IMR-90 (cell line): ENCODE data around the gene POGLUT2. TPM values are rescaled to one million over a fixed set of nuclear protein-coding genes. Genes with fewer than 3 reads are reported as not detected.

Source experiments
- ATAC-seq: fragments of 200-7000 bp; cut with Tn5 transposase; 2 replicates; pipeline ENCODE4 v1.9.1; 2020; ENCODE audit warnings: low read depth, mild to moderate bottlenecking, moderate library complexity
- BruUV-seq: library from RNA; stranded (reverse); fragments of 400-500 nt; replicated peaks from 2 replicates; lab custom pipeline; 2021; lab: Mats Ljungman, UMichigan
- CTCF ChIA-PET: fragments of 300-600 bp; formaldehyde crosslinking; extraction: SDS; loops from one replicate; lab custom pipeline; 2021; ENCODE audit warnings: antibody characterized with exemption; lab: Yijun Ruan, JAX
- POLR2A ChIA-PET: fragments of 300-600 bp; sonication (Branson Sonifier 250); formaldehyde crosslinking; loops from one replicate; lab custom pipeline; 2022; ENCODE audit warnings: antibody characterized with exemption; ENCODE audit not compliant: unreplicated experiment; lab: Charles Lee
- DNase-seq: peaks from one replicate; pipeline ENCODE4 v3.0.0; 2013
- H2AFZ ChIP-seq: replicated peaks from 2 replicates; pipeline ENCODE3; 2013; ENCODE audit warnings: low read length, mild to moderate bottlenecking; ENCODE audit not compliant: poor library complexity
- H2AK5ac ChIP-seq: 2 replicates; pipeline ENCODE4 v1.6.1; 2013; ENCODE audit warnings: low read depth, low read length, inconsistent platforms
- H2AK9ac ChIP-seq: replicated peaks from 2 replicates; pipeline ENCODE3; 2013; ENCODE audit warnings: mild to moderate bottlenecking, low read depth, low read length, moderate library complexity; ENCODE audit not compliant: poor library complexity
- H2BK120ac ChIP-seq: 2 replicates; pipeline ENCODE4 v1.6.1; 2013; ENCODE audit warnings: low read depth, low read length, inconsistent platforms
- H2BK15ac ChIP-seq: 3 replicates; pipeline ENCODE4 v1.6.1; 2013; ENCODE audit warnings: low read depth, low read length, inconsistent platforms
- H2BK20ac ChIP-seq: 2 replicates; pipeline ENCODE4 v1.6.1; 2013; ENCODE audit warnings: low read depth, mild to moderate bottlenecking, inconsistent platforms, low read length, moderate library complexity
- H2BK5ac ChIP-seq: 2 replicates; pipeline ENCODE4 v1.6.1; 2013; ENCODE audit warnings: mild to moderate bottlenecking, low read depth, low read length, inconsistent platforms; ENCODE audit not compliant: poor library complexity, severe bottlenecking
- H3K14ac ChIP-seq: replicated peaks from 2 replicates; pipeline ENCODE4 v1.6.1; 2013; ENCODE audit warnings: low read depth, low read length, inconsistent platforms
- H3K18ac ChIP-seq: 2 replicates; pipeline ENCODE4 v1.6.1; 2013; ENCODE audit warnings: low read depth, low read length, control low read depth
- H3K23ac ChIP-seq: 2 replicates; pipeline ENCODE4 v1.6.1; 2013; ENCODE audit warnings: low read depth, low read length, inconsistent platforms
- H3K27ac ChIP-seq: 2 replicates; pipeline ENCODE4 v1.5.1; 2013; ENCODE audit warnings: mild to moderate bottlenecking, control low read depth, low read length; ENCODE audit not compliant: insufficient read depth
- H3K27me3 ChIP-seq: 2 replicates; pipeline ENCODE4 v1.6.1; 2013; ENCODE audit warnings: low read length; ENCODE audit not compliant: control insufficient read depth, insufficient read depth
- H3K36me3 ChIP-seq: 2 replicates; pipeline ENCODE4 v1.6.1; 2013; ENCODE audit warnings: low read length, mixed read lengths; ENCODE audit not compliant: control insufficient read depth, insufficient read depth
- H3K4ac ChIP-seq: 2 replicates; pipeline ENCODE4 v1.6.1; 2013; ENCODE audit warnings: low read depth, low read length, inconsistent platforms
- H3K4me1 ChIP-seq: 2 replicates; pipeline ENCODE4 v1.6.1; 2013; ENCODE audit warnings: low read length, mixed read lengths; ENCODE audit not compliant: control insufficient read depth, insufficient read depth
- H3K4me2 ChIP-seq: 2 replicates; pipeline ENCODE4 v1.6.1; 2013; ENCODE audit warnings: low read depth, mild to moderate bottlenecking, control low read depth, low read length, moderate library complexity
- H3K4me3 ChIP-seq: 2 replicates; pipeline ENCODE4 v1.5.1; 2013; ENCODE audit warnings: low read depth, mild to moderate bottlenecking, control low read depth, low read length, moderate library complexity; ENCODE audit not compliant: insufficient read depth
- H3K56ac ChIP-seq: 2 replicates; pipeline ENCODE4 v1.6.1; 2013; ENCODE audit warnings: low read length, inconsistent platforms; ENCODE audit not compliant: insufficient read depth; ENCODE audit errors: extremely low read depth
- H3K79me1 ChIP-seq, 2 experiments: 2 replicates each; pipeline ENCODE4 v1.6.1; 2013; ENCODE audit warnings: low read length in 2 of 2, inconsistent platforms in 1 of 2, low read depth in 1 of 2
- H3K9ac ChIP-seq: 2 replicates; pipeline ENCODE4 v1.6.1; 2013; ENCODE audit warnings: low read depth, low read length, control low read depth
- H3K9me1 ChIP-seq: 2 replicates; pipeline ENCODE4 v1.6.1; 2013; ENCODE audit warnings: low read length, inconsistent platforms; ENCODE audit not compliant: insufficient read depth
- H3K9me3 ChIP-seq: 2 replicates; pipeline ENCODE4 v1.6.1; 2013; ENCODE audit warnings: low read length; ENCODE audit not compliant: control insufficient read depth, insufficient read depth
- H4K20me1 ChIP-seq: 2 replicates; pipeline ENCODE4 v1.6.1; 2013; ENCODE audit warnings: low read length, inconsistent platforms; ENCODE audit not compliant: insufficient read depth
- H4K5ac ChIP-seq: 2 replicates; pipeline ENCODE4 v1.6.1; 2013; ENCODE audit warnings: mild to moderate bottlenecking, low read depth, low read length, control low read depth
- H4K8ac ChIP-seq, 2 experiments: 2 replicates each; pipeline ENCODE4 v1.6.1; 2013; ENCODE audit warnings: low read depth in 2 of 2, low read length in 2 of 2, control low read depth in 1 of 2, inconsistent platforms in 1 of 2
- H4K91ac ChIP-seq: 2 replicates; pipeline ENCODE4 v1.6.1; 2013; ENCODE audit warnings: low read depth, low read length, inconsistent platforms; ENCODE audit not compliant: insufficient read depth
- BHLHE40 ChIP-seq: fragments of 150-350 bp; IDR thresholded peaks from 2 replicates; pipeline ENCODE4 v1.6.1; 2016; ENCODE audit warnings: mild to moderate bottlenecking, low read depth, low read length
- CEBPB ChIP-seq: IDR thresholded peaks from 2 replicates; pipeline ENCODE4 v1.6.1; 2012; ENCODE audit warnings: low read depth, low read length, improper control_type of control experiment
- CHD1 ChIP-seq: IDR thresholded peaks from 2 replicates; pipeline ENCODE4 v1.6.1; 2012; ENCODE audit warnings: low read depth, low read length, improper control_type of control experiment
- CTCF ChIP-seq: conservative IDR thresholded peaks from 2 replicates; pipeline ENCODE4 v1.5.1; 2012; ENCODE audit warnings: mild to moderate bottlenecking, low read depth, low read length, improper control_type of control experiment
- ELK1 ChIP-seq: fragments of 150-350 bp; IDR thresholded peaks from 2 replicates; pipeline ENCODE4 v1.6.1; 2016; ENCODE audit warnings: low read depth, mild to moderate bottlenecking, low read length, moderate library complexity, borderline replicate concordance
- FOS ChIP-seq: fragments of 150-350 bp; IDR thresholded peaks from 2 replicates; pipeline ENCODE4 v1.6.1; 2016; ENCODE audit warnings: low read depth, low read length
- MAFK ChIP-seq: IDR thresholded peaks from 2 replicates; pipeline ENCODE4 v1.6.1; 2012; ENCODE audit warnings: low read depth, low read length, improper control_type of control experiment
- MAZ ChIP-seq: IDR thresholded peaks from 2 replicates; pipeline ENCODE4 v1.6.1; 2012; ENCODE audit warnings: low read depth, mild to moderate bottlenecking, low read length, improper control_type of control experiment, moderate library complexity, borderline replicate concordance
- MXI1 ChIP-seq: IDR thresholded peaks from 2 replicates; pipeline ENCODE4 v1.6.1; 2012; ENCODE audit warnings: low read depth, mild to moderate bottlenecking, low read length, moderate library complexity, borderline replicate concordance
- NFE2L2 ChIP-seq: fragments of 150-350 bp; IDR thresholded peaks from 2 replicates; pipeline ENCODE4 v1.6.1; 2016; ENCODE audit warnings: low read depth, mild to moderate bottlenecking, low read length
- POLR2A ChIP-seq: IDR thresholded peaks from 2 replicates; pipeline ENCODE4 v1.6.1; 2012; ENCODE audit warnings: mild to moderate bottlenecking, low read depth, low read length
- RAD21 ChIP-seq: IDR thresholded peaks from 2 replicates; pipeline ENCODE4 v1.6.1; 2012; ENCODE audit warnings: low read length, improper control_type of control experiment
- RCOR1 ChIP-seq: IDR thresholded peaks from 2 replicates; pipeline ENCODE4 v1.6.1; 2012; ENCODE audit warnings: mild to moderate bottlenecking, low read length, improper control_type of control experiment; ENCODE audit not compliant: insufficient replicate concordance
- RFX5 ChIP-seq: IDR thresholded peaks from 2 replicates; pipeline ENCODE4 v1.8.0; 2012; ENCODE audit warnings: low read depth, mild to moderate bottlenecking, low read length, moderate library complexity
- SMC3 ChIP-seq: fragments of 150-350 bp; IDR thresholded peaks from 2 replicates; pipeline ENCODE4 v1.6.1; 2016; ENCODE audit warnings: low read depth, mild to moderate bottlenecking, antibody characterized with exemption, low read length, moderate library complexity
- USF2 ChIP-seq: fragments of 150-350 bp; IDR thresholded peaks from 2 replicates; pipeline ENCODE4 v1.6.1; 2017; ENCODE audit warnings: mild to moderate bottlenecking, antibody characterized with exemption, low read length, low read depth
- WGBS, 2 experiments: methylation state at CpG; one replicate each; pipeline versions ENCODE4 v1.1.5 to v1.1.7; 2013; ENCODE audit warnings: missing lambda C conversion rate in 2 of 2; ENCODE audit not compliant: insufficient read length in 1 of 2; ENCODE audit errors: extremely low coverage in 2 of 2; 5-methylcytosine and 5-hydroxymethylcytosine counted together
- dilution Hi-C: fragments of 300-500 bp; cut with HindIII; formaldehyde crosslinking; loops from one replicate; pipeline ENCODE4 v1.14.3; 2018; ENCODE audit warnings: low sequenced_read_pairs; ENCODE audit not compliant: unreplicated experiment
- in situ Hi-C: fragments of 300-500 bp; cut with MboI; formaldehyde crosslinking; loops from 3 replicates; pipeline ENCODE4 v1.14.3; 2019; ENCODE audit warnings: low sequenced_read_pairs, inconsistent platforms, mixed read lengths
- intact Hi-C: fragments of 100-400 bp; cut with micrococcal nuclease; formaldehyde crosslinking; loops from 2 replicates; pipeline ENCODE4 v1.10.0; 2022
- polyA plus RNA-seq, 3 experiments: library from polyadenylated mRNA; depleted of rRNA; stranded (reverse); fragments of >200 nt; gene quantifications; 2 replicates each; pipeline ENCODE4 v1.2.3, GENCODE V29; 2012; ENCODE audit warnings: low replicate concordance in 1 of 3
- total RNA-seq: library from RNA; depleted of rRNA; stranded (reverse); fragments of >200 nt; gene quantifications from 2 replicates; pipeline ENCODE4 v1.2.3, GENCODE V29; 2012

Gene POGLUT2
- total and polyA plus RNA-seq, 2 of the 4 experiments (the other 2 are of a cell fraction) = 10.6 to 14.3 TPM

GRCh38 chr13:102779436-102780159, 19.2 kb downstream of the POGLUT2 start:
- ATAC-seq (no peak), DNase-seq (no peak)
- Histone ChIP-seq H3K9ac (no peak overlapping the region), H3K4me1 (no peaks in the 10 kb centered on the region), H2AK9ac (no peak overlapping the region), H3K27me3 (no peaks in the 10 kb centered on the region), H2AFZ (no peak overlapping the region), H3K36me3 (peaks cover 1% of the 10 kb centered on the region; the same call in 1 of the 2 replicates), H4K20me1 (no peaks in the 10 kb centered on the region), H4K5ac (no peak overlapping the region), H2BK120ac (no peak overlapping the region), H2AK5ac (no peak overlapping the region), H3K27ac (no peak overlapping the region), H2BK20ac (no peak overlapping the region), H3K18ac (no peak overlapping the region), H3K4ac (no peak overlapping the region), H4K8ac (no peak overlapping the region), H3K4me2 (no peak overlapping the region), H3K4me3 (no peak overlapping the region), H3K9me1 (no peaks in the 10 kb centered on the region), H4K91ac (no peak overlapping the region), H2BK15ac (no peak overlapping the region), H3K23ac (no peak overlapping the region), H2BK5ac (no peak overlapping the region), H3K14ac (no peak overlapping the region), H3K9me3 (no peaks in the 10 kb centered on the region), H3K79me1 (no peaks in the 10 kb centered on the region), H3K56ac (no peak overlapping the region)
- dilution Hi-C loops (no loop called here), intact Hi-C loops (no loop called here), in situ Hi-C loops (no loop called here)
- no TSS peak for BruUV-seq
- ChIA-PET CTCF (no interaction called here), POLR2A (no interaction called here)
- TF ChIP-seq POLR2A (no peak), CEBPB (no peak), USF2 (no peak), FOS (no peak), ELK1 (no peak), BHLHE40 (no peak), MXI1 (no peak), MAZ (no peak), RFX5 (no peak), SMC3 (no peak), RAD21 (no peak), RCOR1 (no peak), MAFK (no peak), NFE2L2 (no peak), CTCF (no peak), CHD1 (no peak)
- WGBS, 2 experiments = 84% methylated on average over 3 of the region's 5 CpGs; no CpG with 5 or more reads in 1 of the 2 experiments
